GM21360 (cell line): Measurements from ENCODE around the gene ELAVL3.
"Not testable (repeated sequence)": the region's sequence is repeated elsewhere in the genome, so short reads cannot be mapped to it uniquely, and the experiment has no call there.

Experiments
- ATAC-seq: cut with Tn5 transposase; IDR thresholded peaks from one replicate; pipeline ENCODE4 v1.9.1; 2021; ENCODE audit warnings: mild to moderate bottlenecking, moderate library complexity; ENCODE audit not compliant: unreplicated experiment

The ELAVL3 gene

GRCh38 chr19:11410682-11411081 lies 70.2 kb downstream of the ELAVL3 start:
- no peak for ATAC-seq

GRCh38 chr19:11408591-11408990 lies 72.3 kb downstream of the ELAVL3 start:
- no peak for ATAC-seq

GRCh38 chr19:11406703-11407236 lies 74.1 kb downstream of the ELAVL3 start:
- ATAC-seq, result not testable (repeated sequence)

GRCh38 chr19:11405846-11406643 lies 74.8 kb downstream of the ELAVL3 start:
- no peak for ATAC-seq

- no peak for ATAC-seq
These were observed 76.1 kb downstream of the ELAVL3 start for GRCh38 chr19:11404588-11405222.

GRCh38 chr19:11401808-11402543 lies 78.9 kb downstream of the ELAVL3 start:
- ATAC-seq, result no peak
